Caco-2 (cell line): ENCODE measurements around the gene TDP2. TPM values are rescaled to one million over a fixed set of nuclear protein-coding genes. Genes with fewer than 3 reads are reported as not detected.

Source experiments
- BruUV-seq: library from RNA; stranded (reverse); fragments of 400-500 nt; replicated peaks from 2 replicates; lab custom pipeline; 2021; lab: Mats Ljungman, UMichigan
- CTCF ChIA-PET: fragments of 300-600 bp; sonication (Branson Sonifier 250); formaldehyde crosslinking; loops from one replicate; lab custom pipeline; 2022; ENCODE audit warnings: antibody characterized with exemption; lab: Charles Lee
- POLR2A ChIA-PET: fragments of 300-600 bp; sonication (Branson Sonifier 250); formaldehyde crosslinking; loops from one replicate; lab custom pipeline; 2022; ENCODE audit warnings: antibody characterized with exemption; lab: Charles Lee
- DNase-seq, 2 experiments: peaks; one replicate each; pipeline versions ENCODE4 v3.0.0 to v3.0.0-alpha.2; 2020 to 2022
- H3K27me3 ChIP-seq: replicated peaks from 2 replicates; pipeline ENCODE4 v1.6.0; 2011; ENCODE audit warnings: low read length; ENCODE audit not compliant: control insufficient read depth, insufficient read depth
- H3K36me3 ChIP-seq: 2 replicates; pipeline ENCODE4 v1.5.1; 2011; ENCODE audit warnings: low read length; ENCODE audit not compliant: control insufficient read depth, insufficient read depth
- H3K4me1 ChIP-seq: fragments of 250-450 bp; sonication (Bioruptor Pico); 2 replicates; pipeline ENCODE4 v1.5.1; 2020; ENCODE audit warnings: mild to moderate bottlenecking
- H3K4me3 ChIP-seq: 2 replicates; pipeline ENCODE4 v1.5.1; 2011; ENCODE audit warnings: low read depth, mild to moderate bottlenecking, control low read depth, low read length
- H3K9me3 ChIP-seq: fragments of 250-450 bp; sonication (Bioruptor Pico); 2 replicates; pipeline ENCODE4 v1.5.1; 2020; ENCODE audit warnings: mild to moderate bottlenecking, moderate library complexity
- H3K27ac Mint-ChIP-seq: one replicate; pipeline ENCODE4 v1.8.0; 2022; ENCODE audit warnings: mixed read lengths; ENCODE audit not compliant: unreplicated experiment
- H3K27me3 Mint-ChIP-seq: one replicate; pipeline ENCODE4 v1.8.0; 2022; ENCODE audit warnings: mixed read lengths; ENCODE audit not compliant: insufficient read depth, unreplicated experiment
- H3K36me3 Mint-ChIP-seq: one replicate; pipeline ENCODE4 v1.8.0; 2022; ENCODE audit warnings: mild to moderate bottlenecking, mixed read lengths; ENCODE audit not compliant: insufficient read depth, unreplicated experiment
- H3K4me1 Mint-ChIP-seq: one replicate; pipeline ENCODE4 v1.8.0; 2022; ENCODE audit warnings: low read depth, mixed read lengths; ENCODE audit not compliant: unreplicated experiment
- H3K4me3 Mint-ChIP-seq: one replicate; pipeline ENCODE4 v1.8.0; 2022; ENCODE audit warnings: mild to moderate bottlenecking, moderate library complexity, mixed read lengths; ENCODE audit not compliant: unreplicated experiment
- H3K9me3 Mint-ChIP-seq: one replicate; pipeline ENCODE4 v1.8.0; 2022; ENCODE audit warnings: mixed read lengths; ENCODE audit not compliant: unreplicated experiment
- CTCF ChIP-seq, 2 experiments: fragments of 200-600 bp in 1 of 2; IDR thresholded peaks; 1 replicate in 1 of 2; 2 replicates in 1 of 2; pipeline versions ENCODE4 v1.5.1 to v1.8.0; 2011 to 2022; ENCODE audit warnings: antibody characterized with exemption in 1 of 2, control low read depth in 1 of 2, inconsistent platforms in 1 of 2, low read depth in 1 of 2, low read length in 1 of 2, mild to moderate bottlenecking in 1 of 2, moderate library complexity in 1 of 2; ENCODE audit not compliant: insufficient read depth in 1 of 2, severe bottlenecking in 1 of 2, unreplicated experiment in 1 of 2
- intact Hi-C: fragments of 100-400 bp; cut with micrococcal nuclease; formaldehyde crosslinking; loops from one replicate; pipeline ENCODE4 v1.10.0; 2022; ENCODE audit not compliant: unreplicated experiment
- total RNA-seq: library from RNA; stranded (reverse); gene quantifications from 2 replicates; pipeline ENCODE4 v1.2.3, GENCODE V29; 2022

TDP2 gene
- total RNA-seq, 1 experiment from 2014 or later: 46.7 TPM

- no peaks in the 10 kb centered on the region for H3K9me3 ChIP-seq
- Mint-ChIP-seq H3K36me3 (peaks cover 15% of the 10 kb centered on the region), H3K27ac (no peak overlapping the region), H3K9me3 (no peaks in the 10 kb centered on the region), H3K4me1 (peaks cover 19% of the 10 kb centered on the region), H3K4me3 (no peak overlapping the region), H3K27me3 (no peaks in the 10 kb centered on the region)
- DNase-seq: no peak
- no peak for TF ChIP-seq CTCF (IDR thresholded peaks at IDR 0.05; ENCODE audit: insufficient read depth in 1 of 2, low read depth in 1 of 2, low read length in 1 of 2, severe bottlenecking in 1 of 2, unreplicated experiment in 1 of 2)
- peaks cover under 1% of the 10 kb centered on the region; the same call in 1 of the 2 replicates for H3K36me3 ChIP-seq
- H3K4me1 ChIP-seq: no peaks in the 10 kb centered on the region
- no TSS peak for BruUV-seq
- no peak overlapping the region for H3K4me3 ChIP-seq
- POLR2A ChIA-PET: no interaction called here
- H3K27me3 ChIP-seq: no peaks in the 10 kb centered on the region
- CTCF ChIA-PET: no interaction called here
- intact Hi-C loops: no loop called here
These were observed 23.9 kb upstream of the TDP2 start for GRCh38 chr6:24690593-24690992.

DNA sequence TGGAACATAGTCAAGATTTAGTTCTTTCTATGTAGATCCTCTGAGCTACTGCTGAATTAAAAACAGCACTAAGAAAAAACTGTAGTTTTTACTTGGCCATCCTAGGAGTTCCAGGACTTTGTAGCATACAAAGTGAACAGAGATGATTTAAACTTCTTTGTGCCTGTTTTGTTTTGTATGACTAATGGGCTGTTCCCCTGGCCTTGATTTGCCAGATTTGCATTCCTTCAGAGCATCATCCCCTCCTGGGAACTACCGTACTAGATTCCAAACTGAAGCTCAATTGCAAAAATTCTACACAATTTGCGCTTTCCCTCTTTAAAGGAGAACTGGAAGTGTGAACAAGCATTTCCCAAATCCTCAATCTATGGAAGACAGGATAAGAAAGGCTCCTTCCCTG is 23.3 kb upstream of the TDP2 start:
- peaks cover 19% of the 10 kb centered on the region for H3K4me1 Mint-ChIP-seq
- no TSS peak for BruUV-seq
- no peaks in the 10 kb centered on the region for H3K27me3 ChIP-seq
- peaks cover 1% of the 10 kb centered on the region; the same call in 1 of the 2 replicates for H3K36me3 ChIP-seq
- no peak overlapping the region for H3K4me3 Mint-ChIP-seq
- H3K27ac Mint-ChIP-seq: no peak overlapping the region
- TF ChIP-seq CTCF (IDR thresholded peaks at IDR 0.05; ENCODE audit: insufficient read depth in 1 of 2, low read depth in 1 of 2, low read length in 1 of 2, severe bottlenecking in 1 of 2, unreplicated experiment in 1 of 2): no peak
- H3K9me3 ChIP-seq: no peaks in the 10 kb centered on the region
- no peak overlapping the region for H3K4me3 ChIP-seq
- no peak for DNase-seq
- H3K9me3 Mint-ChIP-seq: no peaks in the 10 kb centered on the region
- H3K36me3 Mint-ChIP-seq: peaks cover 15% of the 10 kb centered on the region
- no peaks in the 10 kb centered on the region for H3K4me1 ChIP-seq
- CTCF ChIA-PET: no interaction called here
- intact Hi-C loops: no loop called here
- POLR2A ChIA-PET: no interaction called here
- no peaks in the 10 kb centered on the region for H3K27me3 Mint-ChIP-seq

- ChIA-PET CTCF (no interaction called here), POLR2A (no interaction called here)
- DNase-seq: no peak
- Histone ChIP-seq H3K9me3 (no peaks in the 10 kb centered on the region), H3K27me3 (no peaks in the 10 kb centered on the region), H3K4me1 (no peaks in the 10 kb centered on the region), H3K36me3 (peaks cover 1% of the 10 kb centered on the region; the same call in 1 of the 2 replicates), H3K4me3 (no peak overlapping the region)
- Mint-ChIP-seq H3K4me1 (peaks cover 24% of the 10 kb centered on the region), H3K9me3 (no peaks in the 10 kb centered on the region), H3K4me3 (no peak overlapping the region), H3K27me3 (no peaks in the 10 kb centered on the region), H3K27ac (no peak overlapping the region), H3K36me3 (peaks cover 14% of the 10 kb centered on the region)
- intact Hi-C loops: no loop called here
- BruUV-seq: no TSS peak
- no peak for TF ChIP-seq CTCF (IDR thresholded peaks at IDR 0.05; ENCODE audit: insufficient read depth in 1 of 2, low read depth in 1 of 2, low read length in 1 of 2, severe bottlenecking in 1 of 2, unreplicated experiment in 1 of 2)
These were observed 20.2 kb upstream of the TDP2 start for GRCh38 chr6:24686946-24687345.
